Loucy (cell line): Measurements from ENCODE around the gene NEDD4L.

ENCODE experiments used
- EZH2phosphoT487 ChIP-seq: fragments of 200-600 bp; IDR thresholded peaks from 2 replicates; pipeline ENCODE4 v1.6.1; 2018; ENCODE audit warnings: antibody characterized with exemption, mild to moderate bottlenecking, moderate library complexity, borderline replicate concordance
- TF ChIP-seq, protein P1 (sequence below): fragments of 200-600 bp; sonication (generic); conservative IDR thresholded peaks from 2 replicates; pipeline ENCODE4 v1.5.1; 2014; ENCODE audit warnings: mild to moderate bottlenecking, antibody characterized with exemption, low read length

GRCh38 chr18:58253318-58253717 lies 209.3 kb downstream of the NEDD4L start:
- TF ChIP-seq, protein P1, sequence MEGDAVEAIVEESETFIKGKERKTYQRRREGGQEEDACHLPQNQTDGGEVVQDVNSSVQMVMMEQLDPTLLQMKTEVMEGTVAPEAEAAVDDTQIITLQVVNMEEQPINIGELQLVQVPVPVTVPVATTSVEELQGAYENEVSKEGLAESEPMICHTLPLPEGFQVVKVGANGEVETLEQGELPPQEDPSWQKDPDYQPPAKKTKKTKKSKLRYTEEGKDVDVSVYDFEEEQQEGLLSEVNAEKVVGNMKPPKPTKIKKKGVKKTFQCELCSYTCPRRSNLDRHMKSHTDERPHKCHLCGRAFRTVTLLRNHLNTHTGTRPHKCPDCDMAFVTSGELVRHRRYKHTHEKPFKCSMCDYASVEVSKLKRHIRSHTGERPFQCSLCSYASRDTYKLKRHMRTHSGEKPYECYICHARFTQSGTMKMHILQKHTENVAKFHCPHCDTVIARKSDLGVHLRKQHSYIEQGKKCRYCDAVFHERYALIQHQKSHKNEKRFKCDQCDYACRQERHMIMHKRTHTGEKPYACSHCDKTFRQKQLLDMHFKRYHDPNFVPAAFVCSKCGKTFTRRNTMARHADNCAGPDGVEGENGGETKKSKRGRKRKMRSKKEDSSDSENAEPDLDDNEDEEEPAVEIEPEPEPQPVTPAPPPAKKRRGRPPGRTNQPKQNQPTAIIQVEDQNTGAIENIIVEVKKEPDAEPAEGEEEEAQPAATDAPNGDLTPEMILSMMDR = no peak
- no peak for TF ChIP-seq EZH2phosphoT487
